ENCODE measurements around the gene TTL. TPM values are rescaled to one million over a fixed set of nuclear protein-coding genes. Genes with fewer than 3 reads are reported as not detected.

The TTL gene
- total RNA-seq, 1 experiment from 2014 or later = 31.4 TPM

DNA sequence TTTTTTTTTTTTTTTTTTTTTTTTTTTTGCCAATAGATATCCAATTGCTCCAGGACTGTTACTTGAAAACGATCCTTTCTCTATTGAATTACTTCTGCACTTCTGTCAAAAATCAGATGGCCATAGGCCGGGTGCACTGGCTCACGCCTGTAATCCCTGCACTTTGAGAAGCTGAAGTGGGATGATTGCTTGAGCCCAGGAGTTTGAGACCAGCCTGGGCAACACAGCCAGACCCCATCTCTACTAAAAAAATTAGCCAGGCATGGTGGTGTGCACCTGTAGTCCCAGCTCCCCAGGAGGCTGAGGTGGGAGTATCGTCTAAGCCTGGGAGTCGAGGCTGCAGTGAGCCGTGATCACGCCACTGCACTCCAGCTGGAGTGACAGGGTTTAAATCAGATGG lies 98.1 kb downstream of the TTL start:
- ChIA-PET CTCF (no interaction called here), POLR2A (ENCODE audit: unreplicated experiment) (no interaction called here)
- DNase-seq (no peak), ATAC-seq (no peak)
- Histone ChIP-seq H3K4me2 (ENCODE audit: low read length) (no peak overlapping the region), H3K27ac (ENCODE audit: low read length) (no peak overlapping the region), H3K4me1 (ENCODE audit: insufficient read depth, low read length) (peaks cover 36% of the 10 kb centered on the region), H3K27me3 (ENCODE audit: low read length) (no peaks in the 10 kb centered on the region), H3K79me2 (ENCODE audit: low read length) (peaks cover 2% of the 10 kb centered on the region), H3K4me3 (ENCODE audit: low read length) (no peak overlapping the region), H3F3A (ENCODE audit: low read length, unreplicated experiment) (peaks cover 4% of the 10 kb centered on the region), H3K36me3 (ENCODE audit: low read depth, low read length) (peaks cover 14% of the 10 kb centered on the region), H4K20me1 (ENCODE audit: low read length) (no peaks in the 10 kb centered on the region), H3K9ac (ENCODE audit: low read length) (no peak overlapping the region), H3K9me2 (replicated peaks; ENCODE audit: low read length) (no peaks in the 10 kb centered on the region), H3K9me3 (ENCODE audit: low read length) (no peaks in the 10 kb centered on the region), H2AFZ (ENCODE audit: low read length) (no peak overlapping the region)
- TF ChIP-seq EZH2 (IDR thresholded peaks at IDR 0.05; ENCODE audit: low read length, unreplicated experiment) = no peak
- TF ChIP-seq CTCF (conservative IDR thresholded peaks at IDR 0.05; ENCODE audit: low read depth, low read length) = no peak
- no peak for TF ChIP-seq EZH2phosphoT487 (IDR thresholded peaks at IDR 0.05; ENCODE audit: borderline replicate concordance, low read length)
- BruUV-seq (replicated peaks) = no TSS peak
- intact Hi-C loops (cut with micrococcal nuclease) = loop anchor here (5.0 kb wide), 1 partner anchor 323 kb away; the partner anchor contains the start of gene ZC3H8

DNA sequence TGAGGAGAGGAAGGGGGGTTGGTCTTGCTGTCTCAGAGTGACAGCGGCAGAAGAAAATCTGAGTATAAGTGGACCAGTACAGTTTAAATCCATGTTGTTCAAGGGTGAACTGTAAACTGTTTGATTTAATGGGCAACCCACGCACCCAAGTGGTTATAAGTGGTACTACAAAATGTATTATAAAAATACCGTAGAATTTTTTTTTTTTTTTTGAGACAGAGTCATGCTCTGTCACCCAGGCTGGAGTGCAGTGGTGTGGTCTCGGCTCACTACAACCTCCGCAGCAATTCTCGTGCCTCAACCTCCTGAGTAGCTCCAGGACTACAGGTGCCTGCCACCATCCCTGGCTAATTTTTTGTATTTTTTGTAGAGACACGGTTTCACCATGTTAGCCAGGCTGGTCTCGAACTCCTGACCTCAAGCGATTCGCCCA lies 100.4 kb downstream of the TTL start:
- intact Hi-C loops (cut with micrococcal nuclease) = loop anchor here (1.0 to 5.0 kb wide), 2 partner anchors 101 to 325 kb away; partner anchors contain the start of gene ZC3H8
- H3F3A ChIP-seq (ENCODE audit: low read length, unreplicated experiment) = peaks cover 4% of the 10 kb centered on the region
- no peaks in the 10 kb centered on the region for H4K20me1 ChIP-seq (ENCODE audit: low read length)
- no peaks in the 10 kb centered on the region for H3K27me3 ChIP-seq (ENCODE audit: low read length)
- H3K4me1 ChIP-seq (ENCODE audit: insufficient read depth, low read length) = peaks cover 40% of the 10 kb centered on the region
- ATAC-seq = peak; percentile 18
- ChIA-PET CTCF (no interaction called here), POLR2A (ENCODE audit: unreplicated experiment) (no interaction called here)
- no TSS peak for BruUV-seq (replicated peaks)
- no peaks in the 10 kb centered on the region for H3K9me2 ChIP-seq (replicated peaks; ENCODE audit: low read length)
- no peak overlapping the region for H3K9ac ChIP-seq (ENCODE audit: low read length)
- peak; percentile 81 for DNase-seq
- H3K79me2 ChIP-seq (ENCODE audit: low read length) = peaks cover 6% of the 10 kb centered on the region
- no peak overlapping the region for H2AFZ ChIP-seq (ENCODE audit: low read length)
- no peak overlapping the region for H3K4me3 ChIP-seq (ENCODE audit: low read length)
- no peaks in the 10 kb centered on the region for H3K36me3 ChIP-seq (ENCODE audit: low read depth, low read length)
- H3K9me3 ChIP-seq (ENCODE audit: low read length) = no peaks in the 10 kb centered on the region
- no peak overlapping the region for H3K27ac ChIP-seq (ENCODE audit: low read length)
- H3K4me2 ChIP-seq (ENCODE audit: low read length) = peak overlapping the region; percentile 27; the same call in 1 of the 2 replicates
- TF ChIP-seq EZH2phosphoT487 (IDR thresholded peaks at IDR 0.05; ENCODE audit: borderline replicate concordance, low read length) = no peak
- no peak for TF ChIP-seq EZH2 (IDR thresholded peaks at IDR 0.05; ENCODE audit: low read length, unreplicated experiment)
- peak; percentile 57 for TF ChIP-seq CTCF (conservative IDR thresholded peaks at IDR 0.05; ENCODE audit: low read depth, low read length)

GRCh38 chr2:112583497-112584133 lies 101.7 kb downstream of the TTL start:
- Histone ChIP-seq H3K27me3 (ENCODE audit: low read length) (no peaks in the 10 kb centered on the region), H2AFZ (ENCODE audit: low read length) (peak overlapping the region; percentile 94), H3K9me3 (ENCODE audit: low read length) (no peaks in the 10 kb centered on the region), H3K4me2 (ENCODE audit: low read length) (peak overlapping the region; percentile 92), H3K27ac (ENCODE audit: low read length) (peak overlapping the region; percentile 95), H3K79me2 (ENCODE audit: low read length) (peaks cover 6% of the 10 kb centered on the region), H3K9me2 (replicated peaks; ENCODE audit: low read length) (no peaks in the 10 kb centered on the region), H3K4me1 (ENCODE audit: insufficient read depth, low read length) (peaks cover 38% of the 10 kb centered on the region), H3K36me3 (ENCODE audit: low read depth, low read length) (no peaks in the 10 kb centered on the region), H3F3A (ENCODE audit: low read length, unreplicated experiment) (peaks cover 1% of the 10 kb centered on the region), H3K4me3 (ENCODE audit: low read length) (peak overlapping the region; percentile 86), H3K9ac (ENCODE audit: low read length) (peak overlapping the region; percentile 93), H4K20me1 (ENCODE audit: low read length) (no peaks in the 10 kb centered on the region)
- POLR2A ChIA-PET (ENCODE audit: unreplicated experiment) = no interaction called here
- intact Hi-C loops (cut with micrococcal nuclease) = loop anchor here (1.0 to 5.0 kb wide), 2 partner anchors 143 to 326 kb away; partner anchors contain the start of gene ZC3H8
- ATAC-seq (no peak), DNase-seq (peak; percentile 32)
- TF ChIP-seq CTCF (conservative IDR thresholded peaks at IDR 0.05; ENCODE audit: low read depth, low read length) = 0 out of 2 replicates have a peak, but pooled peaks have one; percentile 12
- TF ChIP-seq EZH2 (IDR thresholded peaks at IDR 0.05; ENCODE audit: low read length, unreplicated experiment) = no peak
- CTCF ChIA-PET = interaction anchor here (0.5 kb wide), 1 partner anchor 101 kb away, joined by 16 read pairs; no protein-coding TSS in a partner anchor
- TSS peak; percentile 75 for BruUV-seq (replicated peaks)
